Subcutaneous adipose tissue (tissue), 4 donors: Measurements from ENCODE around the gene EPHA4. TPM values are rescaled to one million over a fixed set of nuclear protein-coding genes. Genes with fewer than 3 reads are reported as not detected.

ENCODE experiments used
- CTCF ChIP-seq: fragments of 450-650 bp; IDR thresholded peaks from one replicate; pipeline ENCODE4 v1.5.1; 2016; ENCODE audit warnings: low read depth, mild to moderate bottlenecking, control low read depth, antibody characterized with exemption, moderate library complexity
- total RNA-seq, 4 donors: library from RNA; depleted of rRNA; stranded (reverse); fragments of >200 nt; gene quantifications; one replicate each; pipeline ENCODE4 v1.1.0, GENCODE V29; 2016

EPHA4 gene
- total RNA-seq, 4 donors from 2014 or later = 30.3 to 52.0 (median 39.4) TPM

GRCh38 chr2:221539246-221539645, 32.9 kb downstream of the EPHA4 start:
- TF ChIP-seq CTCF = no peak

DNA sequence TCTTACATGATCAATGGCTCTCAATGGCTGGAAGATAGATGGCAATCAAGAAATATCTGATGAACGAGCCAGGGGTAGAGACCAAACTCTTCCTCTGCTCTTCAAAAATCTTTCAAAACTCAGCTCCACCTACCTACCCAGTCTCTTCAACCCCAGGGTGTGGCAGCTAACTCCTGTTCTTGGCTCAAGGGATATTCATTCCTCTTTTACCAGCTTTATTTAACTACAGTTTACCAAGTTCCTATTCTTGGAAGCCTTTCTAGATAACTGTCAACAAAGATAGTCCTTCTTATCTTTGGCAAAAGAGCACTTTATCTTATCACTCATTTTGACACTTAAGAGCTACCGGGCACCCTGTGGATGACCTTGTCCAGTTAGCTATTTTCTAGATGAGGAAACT, 36.3 kb downstream of the EPHA4 start:
- TF ChIP-seq CTCF = no peak

DNA sequence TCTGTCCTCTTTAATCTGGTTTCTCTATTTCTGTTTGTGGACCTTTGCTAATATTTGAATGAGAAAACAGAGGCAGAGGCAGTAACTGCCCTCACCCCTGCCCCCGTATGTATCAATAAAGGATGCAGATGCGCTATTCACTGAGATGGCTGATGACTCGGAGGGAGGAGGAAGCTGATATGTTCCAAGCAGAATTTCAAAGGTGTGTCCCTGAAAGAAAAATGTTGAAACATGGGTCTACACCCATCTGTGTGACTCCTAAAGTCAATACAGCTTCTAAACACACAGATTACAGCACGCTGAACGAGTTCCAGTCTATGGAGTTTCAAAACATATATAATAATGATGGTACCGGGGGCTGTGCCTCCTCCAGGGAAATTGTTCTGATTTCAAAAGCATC, 38.8 kb downstream of the EPHA4 start:
- no peak for TF ChIP-seq CTCF

DNA sequence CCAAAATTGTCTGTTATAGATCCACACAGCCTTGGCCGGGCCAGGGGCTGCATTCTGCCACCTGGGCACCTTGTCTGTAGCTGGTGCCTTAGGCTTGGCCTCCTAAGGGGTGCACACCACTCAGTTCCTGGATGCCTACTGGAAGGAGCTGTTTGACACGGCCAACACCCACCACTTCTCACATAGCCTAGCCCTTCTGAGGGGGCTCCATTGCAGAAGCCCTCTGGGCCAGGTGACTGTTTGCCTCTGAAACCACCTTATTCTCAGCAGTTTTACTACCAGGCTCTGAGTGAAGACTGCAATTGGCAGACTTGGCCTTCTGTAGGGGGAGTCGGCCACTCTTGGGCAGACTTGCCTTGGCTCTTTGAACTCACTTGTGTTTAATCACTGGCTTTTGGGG, 39.5 kb downstream of the EPHA4 start:
- TF ChIP-seq CTCF = no peak

DNA sequence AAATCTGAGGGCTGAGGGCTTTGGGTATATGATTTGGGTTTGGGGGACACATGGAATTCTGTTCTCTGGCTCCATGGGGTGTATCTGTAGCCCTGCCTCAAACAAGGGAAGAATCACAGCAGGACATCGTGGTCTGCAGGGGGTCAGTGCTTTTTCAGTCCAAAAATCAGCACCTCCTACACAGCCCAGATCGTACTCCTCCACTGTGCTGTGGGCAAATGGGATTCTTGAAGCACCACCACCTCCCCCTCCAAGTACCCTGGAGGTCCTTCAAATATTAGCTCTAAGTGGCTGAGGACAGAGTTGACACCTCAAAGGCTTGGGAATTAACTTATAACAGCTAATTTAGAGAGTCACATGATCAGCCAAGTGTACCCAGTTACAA, 41.5 kb downstream of the EPHA4 start:
- TF ChIP-seq CTCF = no peak

- TF ChIP-seq CTCF = no peak
Measured at GRCh38 chr2:221529943-221530652, 42.0 kb downstream of the EPHA4 start.

GRCh38 chr2:221529177-221529942, 42.7 kb downstream of the EPHA4 start:
- TF ChIP-seq CTCF = no peak
